DMS114 treated with DMSO at 0.1 percent for 48 hours (cell line): Measurements from ENCODE around the gene CHSY1.

Experiments used
- DNase-seq: peaks from one replicate; lab custom pipeline; 2025; ENCODE audit not compliant: unreplicated experiment; lab: John Stamatoyannopoulos, UW

Gene CHSY1

GRCh38 chr15:101189409-101190091, 62.3 kb downstream of the CHSY1 start:
- DNase-seq = no peak

DNA sequence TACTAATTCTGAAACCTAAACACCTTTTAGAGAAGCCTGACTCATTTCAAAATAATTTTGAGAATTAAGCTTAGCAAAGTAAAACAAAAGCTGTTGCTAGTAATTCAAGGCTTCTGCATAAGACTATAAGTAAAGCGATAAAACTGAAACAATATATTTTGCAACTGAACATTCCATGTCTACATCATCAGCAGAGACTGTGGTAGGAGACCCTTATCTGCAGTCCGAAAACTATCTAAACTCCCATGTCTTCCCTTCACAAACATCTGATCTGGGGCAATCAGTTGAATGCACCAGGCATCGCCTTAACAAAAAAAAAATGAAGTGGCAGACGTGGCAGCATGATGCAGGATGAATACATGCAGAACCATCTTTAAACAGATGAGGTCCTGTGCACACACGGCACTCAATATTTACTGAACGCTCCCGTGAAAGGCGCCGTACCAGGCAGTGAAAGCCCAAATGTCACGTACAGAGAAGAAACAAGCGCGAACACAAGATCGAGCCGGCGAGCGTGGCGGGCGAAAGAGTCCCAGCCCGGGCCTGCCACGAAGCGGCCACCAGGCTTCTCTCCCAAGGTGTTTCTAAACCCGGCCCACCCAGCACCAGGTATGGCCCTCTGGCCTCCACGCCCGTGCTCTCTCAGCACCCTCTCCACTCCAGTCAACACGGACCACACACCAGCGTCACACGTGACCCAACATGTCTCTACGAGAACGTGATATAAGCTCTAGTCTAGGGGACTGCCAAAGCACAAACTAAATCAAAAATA, 63.0 kb downstream of the CHSY1 start:
- DNase-seq = no peak

- DNase-seq = no peak
Observed at GRCh38 chr15:101187820-101188636, 63.8 kb downstream of the CHSY1 start.

- DNase-seq = no peak
Observed at GRCh38 chr15:101185770-101186169, 66.1 kb downstream of the CHSY1 start.

GRCh38 chr15:101185336-101185735, 66.5 kb downstream of the CHSY1 start:
- DNase-seq = no peak

DNA sequence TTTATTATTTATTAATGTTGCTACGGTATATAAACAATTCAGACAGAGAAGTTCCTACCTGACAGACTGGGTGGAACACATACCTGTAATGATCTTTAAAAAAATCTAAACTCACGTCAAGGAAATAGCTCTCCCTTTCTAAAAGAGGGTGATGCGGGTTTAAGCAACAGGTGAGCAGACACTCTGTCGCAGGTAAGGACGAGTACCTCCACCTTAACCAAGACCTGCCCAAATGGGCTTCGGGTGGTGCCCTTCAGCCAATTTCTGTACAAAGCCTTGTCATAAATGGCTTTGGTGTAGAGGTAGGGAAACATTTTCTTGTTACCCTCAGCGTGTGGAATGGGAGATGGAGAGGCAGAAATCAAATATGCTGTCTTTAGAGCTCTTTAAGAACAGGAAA, 67.0 kb downstream of the CHSY1 start:
- DNase-seq = no peak

- no peak for DNase-seq
Observed at GRCh38 chr15:101183931-101184305, 67.9 kb downstream of the CHSY1 start.

- DNase-seq = no peak
Observed at GRCh38 chr15:101183226-101183930, 68.5 kb downstream of the CHSY1 start.

- no peak for DNase-seq
Observed at GRCh38 chr15:101182215-101182614, 69.6 kb downstream of the CHSY1 start.

DNA sequence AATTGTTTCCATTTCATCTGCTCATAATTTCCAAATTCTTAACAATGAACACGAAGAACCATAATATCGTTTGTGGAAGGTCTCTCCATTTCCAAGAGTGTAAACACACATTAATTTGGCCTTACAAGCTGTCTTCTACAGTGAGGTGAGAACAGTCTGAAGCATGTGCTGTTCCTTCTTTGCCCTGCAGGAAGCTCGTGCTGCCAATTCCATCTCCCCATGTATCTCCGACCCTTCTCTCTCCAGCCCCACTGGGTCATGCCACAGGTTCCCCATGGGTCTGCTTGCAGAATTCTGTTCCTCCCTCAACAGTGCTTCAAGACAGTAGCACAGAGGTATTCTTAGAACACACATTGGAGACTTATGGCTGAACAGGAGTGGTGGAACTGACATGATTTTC, 70.5 kb downstream of the CHSY1 start:
- no peak for DNase-seq

DNA sequence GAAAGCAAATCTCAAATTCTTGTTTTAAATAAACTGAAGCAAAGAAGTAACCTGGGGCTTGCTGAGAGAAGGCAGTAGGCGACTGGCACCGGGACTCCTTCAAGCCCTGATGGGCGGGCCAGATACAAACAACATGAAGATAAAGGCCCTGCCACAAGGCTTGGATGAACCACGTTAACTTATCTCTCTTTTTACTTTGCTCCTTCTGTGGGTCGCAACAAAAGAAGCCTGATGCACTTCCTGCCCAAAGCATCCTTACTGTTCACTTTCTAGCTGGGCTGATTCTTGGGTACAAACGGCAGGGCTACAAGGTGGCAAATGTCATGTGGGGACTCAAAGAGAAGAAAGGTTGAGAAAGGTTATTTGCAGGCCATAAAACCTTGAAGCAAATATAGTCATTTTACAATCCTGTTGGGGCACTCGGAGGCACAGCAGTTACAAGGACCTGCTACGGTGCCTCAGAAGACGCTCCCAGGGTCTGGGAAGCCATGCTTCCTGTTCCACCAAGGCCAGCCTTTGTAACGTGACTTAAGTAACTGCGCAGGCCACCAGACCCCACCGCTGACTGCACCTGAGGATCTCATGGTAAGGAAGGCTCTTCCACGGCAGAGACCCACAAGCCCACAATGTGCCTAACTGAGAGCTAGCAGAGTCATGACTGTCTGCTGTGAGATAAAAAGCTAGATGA, 71.1 kb downstream of the CHSY1 start:
- no peak for DNase-seq

- DNase-seq = no peak
Observed at GRCh38 chr15:101179341-101180153, 72.3 kb downstream of the CHSY1 start.

- DNase-seq = no peak
Observed at GRCh38 chr15:101178931-101179330, 72.9 kb downstream of the CHSY1 start.

GRCh38 chr15:101178479-101178878, 73.4 kb downstream of the CHSY1 start:
- DNase-seq = no peak

DNA sequence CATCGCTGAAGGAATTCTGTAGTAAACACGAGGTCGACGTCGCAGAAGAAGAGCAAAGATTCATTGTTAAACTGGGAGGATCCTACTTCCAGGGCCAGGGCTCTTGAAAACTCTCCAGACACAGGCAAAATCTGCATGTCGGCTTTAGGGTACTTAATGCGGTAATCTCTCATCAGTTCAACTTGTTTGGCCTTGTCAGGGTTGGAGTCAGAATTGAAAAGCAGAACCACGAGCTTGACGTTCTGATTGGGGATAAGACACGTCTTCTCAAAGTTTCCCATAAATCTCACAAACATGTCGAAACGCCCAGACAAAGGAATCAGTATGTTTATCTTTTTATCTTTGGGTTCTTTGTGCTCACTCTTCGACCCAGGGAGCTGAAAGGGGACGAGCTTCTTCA, 74.0 kb downstream of the CHSY1 start:
- no peak for DNase-seq

DNA sequence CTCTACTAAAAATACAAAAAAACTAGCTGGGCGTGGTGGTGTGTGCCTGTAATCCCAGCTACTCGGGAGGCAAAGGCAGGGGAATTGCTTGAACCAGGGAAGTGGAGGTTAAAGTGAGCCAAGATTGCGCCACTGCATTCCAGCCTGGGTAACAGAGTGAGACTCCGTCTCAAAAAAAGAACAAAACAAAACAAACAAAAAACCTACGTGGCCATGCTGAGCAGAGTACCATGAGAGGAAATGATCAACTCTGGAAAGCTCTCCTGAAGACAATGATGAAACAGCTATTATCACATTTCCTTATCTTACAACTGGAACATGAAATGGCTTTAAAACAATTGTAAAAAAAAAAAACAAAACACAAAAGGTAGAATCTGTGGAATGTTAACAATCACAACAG, 75.2 kb downstream of the CHSY1 start:
- no peak for DNase-seq

GRCh38 chr15:101175401-101175800, 76.4 kb downstream of the CHSY1 start:
- DNase-seq = no peak

DNA sequence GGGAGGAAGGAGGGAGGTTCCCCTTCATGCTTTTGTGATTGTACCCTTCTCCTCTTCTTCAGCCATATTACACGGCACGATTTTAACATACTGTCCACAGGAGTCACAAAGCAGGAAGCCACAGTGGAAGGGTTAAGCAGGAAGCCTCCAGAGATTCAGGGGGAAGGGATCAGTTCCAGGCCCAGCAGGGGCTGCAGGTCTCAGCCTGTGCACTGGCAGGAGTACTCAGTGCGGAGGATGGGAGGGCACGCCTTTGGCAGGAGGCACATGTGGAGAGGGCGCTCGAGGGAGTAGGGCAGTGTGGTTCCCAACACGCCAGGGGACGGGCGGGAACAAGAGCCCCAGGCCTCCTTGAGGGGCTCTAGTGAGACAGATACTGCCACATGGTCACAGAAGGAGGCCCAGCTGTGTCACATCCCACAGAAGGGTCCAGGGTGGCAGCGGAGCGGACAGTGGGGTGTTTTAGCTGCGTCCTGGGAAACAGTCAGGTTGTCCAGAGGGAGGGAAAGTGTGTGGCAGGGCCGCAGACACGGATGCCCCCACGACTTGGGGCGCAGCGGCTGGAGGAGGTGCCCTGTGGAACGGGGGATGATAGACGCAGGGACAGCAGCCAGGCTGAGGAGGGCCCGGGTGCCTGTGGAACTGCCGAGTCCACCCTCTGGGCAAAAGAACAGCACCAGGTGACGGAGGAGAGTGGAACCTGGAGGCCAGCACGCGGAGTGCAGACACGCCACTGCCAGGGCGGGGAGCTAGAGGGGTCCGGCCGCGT, 77.5 kb downstream of the CHSY1 start:
- no peak for DNase-seq
